GM21360 (cell line): ENCODE data around the gene DUSP15.
A peak's percentile ranks its signal among the peaks of the same experiment; 100 is the strongest.
"Not testable (repeated sequence)": the region's sequence is repeated elsewhere in the genome, so short reads cannot be mapped to it uniquely, and the experiment has no call there.

Source experiments
- ATAC-seq: cut with Tn5 transposase; IDR thresholded peaks from one replicate; pipeline ENCODE4 v1.9.1; 2021; ENCODE audit warnings: mild to moderate bottlenecking, moderate library complexity; ENCODE audit not compliant: unreplicated experiment

The DUSP15 gene

GRCh38 chr20:31824125-31824485, 46.2 kb downstream of the DUSP15 start:
- ATAC-seq = no peak

GRCh38 chr20:31823360-31824124, 46.8 kb downstream of the DUSP15 start:
- ATAC-seq = no peak

GRCh38 chr20:31822421-31823330, 47.7 kb downstream of the DUSP15 start:
- peak; percentile 68 for ATAC-seq

- no peak for ATAC-seq
Observed at GRCh38 chr20:31821427-31821826, 48.9 kb downstream of the DUSP15 start.

GRCh38 chr20:31820228-31820627, 50.1 kb downstream of the DUSP15 start:
- no peak for ATAC-seq

- ATAC-seq = no peak
Observed at GRCh38 chr20:31819083-31819784, 51.1 kb downstream of the DUSP15 start, which contains the start of gene MYLK2. Gene MYLK2, plus strand, starts transcription at chr20:31819356. Its CDS starts 225 bp downstream, at chr20:31819581.

GRCh38 chr20:31818376-31818908, 51.9 kb downstream of the DUSP15 start:
- no peak for ATAC-seq

- no peak for ATAC-seq
Observed at GRCh38 chr20:31817461-31817860, 52.9 kb downstream of the DUSP15 start.

GRCh38 chr20:31816221-31816620, 54.1 kb downstream of the DUSP15 start:
- no peak for ATAC-seq

GRCh38 chr20:31815408-31816188, 54.7 kb downstream of the DUSP15 start:
- no peak for ATAC-seq

GRCh38 chr20:31814142-31814541, 56.2 kb downstream of the DUSP15 start:
- ATAC-seq = not testable (repeated sequence)

GRCh38 chr20:31813611-31814010, 56.7 kb downstream of the DUSP15 start:
- ATAC-seq = no peak

GRCh38 chr20:31811796-31812728, 58.3 kb downstream of the DUSP15 start:
- no peak for ATAC-seq

- ATAC-seq = no peak
Observed at GRCh38 chr20:31811198-31811597, 59.1 kb downstream of the DUSP15 start.
